Glomerular visceral epithelial cell (primary cell): Measurements from ENCODE around the gene HOTAIR.

ENCODE experiments used
- DNase-seq: peaks from one replicate; pipeline ENCODE4 v3.0.0-alpha.2; 2016; ENCODE audit errors: extremely low spot score

Gene HOTAIR

GRCh38 chr12:53929527-53929926 lies 45.2 kb downstream of the HOTAIR start:
- no peak for DNase-seq

GRCh38 chr12:53928054-53928835 lies 46.5 kb downstream of the HOTAIR start:
- no peak for DNase-seq

GRCh38 chr12:53927220-53928029 lies 47.3 kb downstream of the HOTAIR start:
- DNase-seq, result no peak

- DNase-seq, result no peak
These were observed 50.0 kb downstream of the HOTAIR start for GRCh38 chr12:53924521-53925405.

- DNase-seq, result no peak
These were observed 57.7 kb downstream of the HOTAIR start for GRCh38 chr12:53916788-53917655.
